Inflammatory macrophage (primary cell): ENCODE results near the gene RANBP10.

Experiments used
- DNase-seq, 2 donors: peaks; one replicate each; pipeline ENCODE4 v3.0.0-alpha.2; 2020 to 2022

The RANBP10 gene

GRCh38 chr16:67736858-67737257 is 69.5 kb downstream of the RANBP10 start:
- no peak for DNase-seq

- no peak for DNase-seq
These were observed 71.6 kb downstream of the RANBP10 start for GRCh38 chr16:67734731-67735201.

GRCh38 chr16:67733734-67734470 is 72.5 kb downstream of the RANBP10 start:
- DNase-seq: no peak

GRCh38 chr16:67731753-67732095 is 74.6 kb downstream of the RANBP10 start:
- DNase-seq: no peak

- DNase-seq: no peak
These were observed 75.1 kb downstream of the RANBP10 start for GRCh38 chr16:67731071-67731752.

- no peak for DNase-seq
These were observed 76.0 kb downstream of the RANBP10 start for GRCh38 chr16:67730326-67730725.

- no peak for DNase-seq
These were observed 76.6 kb downstream of the RANBP10 start for GRCh38 chr16:67729636-67730248.

- no peak for DNase-seq
These were observed 78.6 kb downstream of the RANBP10 start for GRCh38 chr16:67727521-67728485.

- no peak for DNase-seq
These were observed 80.0 kb downstream of the RANBP10 start for GRCh38 chr16:67726106-67727034.

- DNase-seq: no peak
These were observed 82.5 kb downstream of the RANBP10 start for GRCh38 chr16:67723911-67724305.

GRCh38 chr16:67723151-67723910 is 83.0 kb downstream of the RANBP10 start:
- no peak for DNase-seq

GRCh38 chr16:67720236-67720635 is 86.1 kb downstream of the RANBP10 start:
- no peak for DNase-seq

GRCh38 chr16:67719778-67720144 is 86.6 kb downstream of the RANBP10 start:
- DNase-seq: peak; percentile 61 to 72

- peak; percentile 97 to 98 for DNase-seq
These were observed 87.1 kb downstream of the RANBP10 start, which contains the start of gene GFOD2 for GRCh38 chr16:67719048-67719777. Gene GFOD2 (minus strand): TSS chr16:67719316. CDS start chr16:67685715, 33,601 bp downstream.

- DNase-seq: no peak
These were observed 87.7 kb downstream of the RANBP10 start for GRCh38 chr16:67718668-67719047.

GRCh38 chr16:67716097-67716496 is 90.3 kb downstream of the RANBP10 start:
- no peak for DNase-seq

GRCh38 chr16:67714522-67714921 is 91.8 kb downstream of the RANBP10 start:
- no peak for DNase-seq

GRCh38 chr16:67713647-67714273 is 92.6 kb downstream of the RANBP10 start:
- peak in 1 of 2 donors; percentile 11 for DNase-seq

- no peak for DNase-seq
These were observed 95.8 kb downstream of the RANBP10 start for GRCh38 chr16:67710607-67711006.
